RWPE2 (cell line): Measurements from ENCODE around the gene GCAT.

ENCODE experiments used
- ATAC-seq: fragments of 200-7000 bp; cut with Tn5 transposase; 3 replicates; pipeline ENCODE4 v1.9.1; 2021; ENCODE audit warnings: low read depth
- DNase-seq: peaks from one replicate; pipeline ENCODE4 v3.0.0-alpha.2; 2020; ENCODE audit warnings: low spot score
- H3K27ac ChIP-seq: fragments of 450-650 bp; 2 replicates; pipeline ENCODE4 v1.5.1; 2017; ENCODE audit warnings: mild to moderate bottlenecking; ENCODE audit not compliant: poor library complexity, severe bottlenecking
- H3K27me3 ChIP-seq: fragments of 250-450 bp; sonication (Bioruptor Pico); 2 replicates; pipeline ENCODE4 v1.5.1; 2021; ENCODE audit warnings: mild to moderate bottlenecking, moderate library complexity; ENCODE audit not compliant: insufficient read depth, poor library complexity, severe bottlenecking
- H3K36me3 ChIP-seq: fragments of 250-450 bp; sonication (Bioruptor Pico); 2 replicates; pipeline ENCODE4 v1.5.1; 2020; ENCODE audit warnings: low read depth, mild to moderate bottlenecking, moderate library complexity
- H3K4me1 ChIP-seq: fragments of 250-450 bp; sonication (Bioruptor Pico); 2 replicates; pipeline ENCODE4 v1.5.1; 2021; ENCODE audit warnings: mild to moderate bottlenecking, moderate library complexity; ENCODE audit not compliant: insufficient read depth, poor library complexity, severe bottlenecking
- H3K4me3 ChIP-seq: fragments of 250-450 bp; sonication (Bioruptor Pico); 2 replicates; pipeline ENCODE4 v1.5.1; 2021; ENCODE audit warnings: mild to moderate bottlenecking, moderate library complexity; ENCODE audit not compliant: severe bottlenecking
- H3K9me3 ChIP-seq: fragments of 250-450 bp; sonication (Bioruptor Pico); 2 replicates; pipeline ENCODE4 v1.5.1; 2021; ENCODE audit warnings: mild to moderate bottlenecking, moderate library complexity; ENCODE audit not compliant: severe bottlenecking
- TF ChIP-seq, protein P1 (sequence below): fragments of 450-650 bp; IDR thresholded peaks from one replicate; pipeline ENCODE4 v1.5.1; 2017; ENCODE audit warnings: mild to moderate bottlenecking, moderate library complexity; ENCODE audit not compliant: poor library complexity, severe bottlenecking

Gene GCAT

DNA sequence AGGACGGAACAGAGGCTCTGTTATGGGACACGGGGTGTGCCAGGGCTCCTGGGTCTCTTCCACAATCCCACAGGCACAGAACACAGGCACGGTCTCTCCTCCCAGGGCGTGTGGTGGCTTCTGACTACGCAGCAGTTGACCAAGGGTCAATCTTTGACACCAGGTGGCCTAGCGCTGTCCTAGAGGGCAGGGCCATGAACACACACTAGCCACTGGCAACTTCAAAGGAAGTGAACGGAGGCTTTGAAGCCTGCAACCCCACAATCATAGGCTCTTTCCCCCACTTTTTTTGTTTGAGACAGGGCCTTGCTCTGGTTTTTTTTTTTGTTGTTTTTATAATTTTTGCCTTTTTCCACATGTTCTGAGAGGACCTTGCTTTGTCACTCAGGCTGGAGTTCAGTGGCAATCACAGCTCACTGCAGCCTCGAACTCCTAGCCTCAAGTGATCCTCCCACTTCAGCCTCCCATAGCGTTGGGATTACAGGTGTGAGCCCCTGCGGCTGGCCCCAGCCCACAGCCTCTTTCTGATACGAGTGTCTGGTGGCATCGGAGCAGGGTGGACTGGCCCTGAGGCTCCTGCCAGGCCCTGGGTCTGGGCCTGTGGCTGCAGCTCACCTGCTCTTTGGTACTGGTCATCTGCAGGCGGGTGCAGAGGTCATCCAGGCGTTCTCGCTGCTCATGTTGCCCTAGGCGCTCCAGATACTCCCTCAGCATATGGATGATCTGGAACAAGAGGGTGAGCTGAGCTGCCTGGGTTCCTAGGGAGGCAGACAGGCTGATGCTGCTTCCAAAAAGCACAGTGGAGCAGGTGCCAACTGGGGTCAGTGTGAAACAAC is 24.5 kb downstream of the GCAT start:
- H3K4me3 ChIP-seq: no peak overlapping the region
- H3K4me1 ChIP-seq: no peaks in the 10 kb centered on the region
- TF ChIP-seq, protein P1, sequence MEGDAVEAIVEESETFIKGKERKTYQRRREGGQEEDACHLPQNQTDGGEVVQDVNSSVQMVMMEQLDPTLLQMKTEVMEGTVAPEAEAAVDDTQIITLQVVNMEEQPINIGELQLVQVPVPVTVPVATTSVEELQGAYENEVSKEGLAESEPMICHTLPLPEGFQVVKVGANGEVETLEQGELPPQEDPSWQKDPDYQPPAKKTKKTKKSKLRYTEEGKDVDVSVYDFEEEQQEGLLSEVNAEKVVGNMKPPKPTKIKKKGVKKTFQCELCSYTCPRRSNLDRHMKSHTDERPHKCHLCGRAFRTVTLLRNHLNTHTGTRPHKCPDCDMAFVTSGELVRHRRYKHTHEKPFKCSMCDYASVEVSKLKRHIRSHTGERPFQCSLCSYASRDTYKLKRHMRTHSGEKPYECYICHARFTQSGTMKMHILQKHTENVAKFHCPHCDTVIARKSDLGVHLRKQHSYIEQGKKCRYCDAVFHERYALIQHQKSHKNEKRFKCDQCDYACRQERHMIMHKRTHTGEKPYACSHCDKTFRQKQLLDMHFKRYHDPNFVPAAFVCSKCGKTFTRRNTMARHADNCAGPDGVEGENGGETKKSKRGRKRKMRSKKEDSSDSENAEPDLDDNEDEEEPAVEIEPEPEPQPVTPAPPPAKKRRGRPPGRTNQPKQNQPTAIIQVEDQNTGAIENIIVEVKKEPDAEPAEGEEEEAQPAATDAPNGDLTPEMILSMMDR: no peak
- peaks cover 43% of the 10 kb centered on the region for H3K36me3 ChIP-seq
- no peaks in the 10 kb centered on the region for H3K9me3 ChIP-seq
- no peaks in the 10 kb centered on the region for H3K27me3 ChIP-seq
- DNase-seq (no peak), ATAC-seq (no peak)
- no peak overlapping the region for H3K27ac ChIP-seq

DNA sequence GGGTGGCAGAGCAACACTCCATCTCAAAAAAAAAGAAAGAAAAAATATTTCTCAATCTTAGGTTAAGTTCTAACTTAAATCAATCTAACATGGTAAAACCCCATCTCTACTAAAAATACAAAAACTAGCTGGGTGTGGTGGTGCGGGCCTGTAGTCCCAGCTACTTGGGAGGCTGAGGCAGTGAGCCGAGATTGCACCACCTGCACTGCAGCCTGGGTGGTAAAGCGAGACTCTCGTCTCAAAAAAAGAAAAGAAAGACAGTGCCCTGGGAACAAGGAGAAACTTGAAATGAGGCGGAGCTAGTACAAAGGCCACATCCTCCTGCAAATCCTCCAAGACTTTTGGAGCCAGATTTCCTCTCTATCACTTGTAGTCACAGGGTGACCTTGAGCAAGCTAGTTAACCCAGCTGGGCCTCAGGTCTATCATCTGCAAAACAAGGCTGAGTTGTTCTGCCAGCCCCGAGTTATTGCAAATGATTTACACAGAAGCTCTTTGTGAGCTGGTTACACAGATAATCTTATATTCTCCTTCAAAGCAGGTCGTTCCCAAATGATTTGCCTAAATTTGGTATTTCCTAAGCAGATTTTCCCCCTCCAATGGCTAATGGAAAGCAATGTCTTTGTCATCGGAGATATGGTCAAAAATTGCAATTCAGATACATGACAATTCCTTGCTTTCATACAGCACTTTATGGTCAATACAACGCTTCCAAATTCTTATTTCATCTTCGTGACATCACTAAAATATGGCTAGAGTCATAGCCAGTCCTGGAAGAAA is 34.5 kb downstream of the GCAT start:
- peaks cover 23% of the 10 kb centered on the region for H3K36me3 ChIP-seq
- peaks cover 6% of the 10 kb centered on the region for H3K4me1 ChIP-seq
- no peaks in the 10 kb centered on the region for H3K9me3 ChIP-seq
- H3K27me3 ChIP-seq: no peaks in the 10 kb centered on the region
- TF ChIP-seq, protein P1: no peak
- H3K4me3 ChIP-seq: no peak overlapping the region
- no peak for ATAC-seq
- DNase-seq: no peak
- no peak overlapping the region for H3K27ac ChIP-seq

DNA sequence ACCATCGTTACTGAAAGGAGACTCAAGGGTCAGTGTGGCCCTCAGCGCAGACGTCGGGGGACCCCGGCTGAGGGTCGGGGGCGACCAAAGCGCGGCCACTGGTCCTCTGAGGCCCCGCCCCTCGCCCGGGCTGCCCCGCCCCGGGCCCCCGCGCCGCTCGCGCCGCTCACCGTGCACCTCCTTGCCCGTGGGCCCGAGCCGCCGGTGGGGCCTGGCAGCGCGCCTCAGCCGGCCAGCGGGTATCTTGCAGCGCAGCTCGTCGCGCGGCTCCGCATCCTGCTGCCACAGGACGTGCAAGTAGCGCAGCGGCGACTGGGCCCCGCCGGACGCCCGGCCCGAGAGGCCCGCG is 36.0 kb downstream of the GCAT start:
- peaks cover 9% of the 10 kb centered on the region for H3K36me3 ChIP-seq
- ATAC-seq (peak; percentile 24), DNase-seq (no peak)
- H3K4me3 ChIP-seq: peak overlapping the region; percentile 84
- TF ChIP-seq, protein P1: no peak
- H3K27ac ChIP-seq: peak overlapping the region; percentile 78
- no peaks in the 10 kb centered on the region for H3K27me3 ChIP-seq
- peaks cover 6% of the 10 kb centered on the region for H3K4me1 ChIP-seq
- no peaks in the 10 kb centered on the region for H3K9me3 ChIP-seq

DNA sequence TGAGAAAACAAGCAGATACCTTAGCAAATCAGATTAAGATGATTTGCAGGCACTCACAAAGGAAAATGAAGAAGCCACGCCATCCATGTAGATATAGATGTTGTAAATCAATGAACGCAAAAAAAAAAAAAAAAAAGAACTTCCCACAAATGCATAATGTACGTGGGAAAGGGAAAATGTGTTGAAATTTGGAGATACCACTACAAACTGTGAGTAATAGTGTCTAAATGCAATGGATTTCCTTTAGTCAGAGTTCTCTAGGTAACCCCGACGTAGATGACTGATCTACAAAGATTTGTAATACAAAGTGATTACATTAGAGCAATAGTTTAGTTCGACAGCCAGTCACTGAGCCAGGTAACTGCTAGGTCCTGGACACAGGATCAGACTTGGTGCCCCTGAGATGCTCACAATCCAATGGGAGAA is 37.2 kb downstream of the GCAT start:
- Histone ChIP-seq H3K9me3 (no peaks in the 10 kb centered on the region), H3K36me3 (no peaks in the 10 kb centered on the region; the same call in 1 of the 2 replicates), H3K27ac (peak overlapping the region; percentile 78), H3K4me3 (peak overlapping the region; percentile 84), H3K27me3 (no peaks in the 10 kb centered on the region), H3K4me1 (peaks cover 6% of the 10 kb centered on the region)
- TF ChIP-seq, protein P1: no peak
- DNase-seq: no peak
- no peak for ATAC-seq
